Ammon's horn (tissue), 1 donor: ENCODE data around the gene NSD2.
A peak's percentile ranks its signal among the peaks of the same experiment; 100 is the strongest.

Experiments used
- DNase-seq: peaks from one replicate; pipeline ENCODE4 v3.0.0-alpha.2; 2016; ENCODE audit warnings: low spot score

The NSD2 gene

GRCh38 chr4:1945124-1945895, 74.1 kb downstream of the NSD2 start:
- peak; percentile 58 for DNase-seq

GRCh38 chr4:1945912-1946311, 74.7 kb downstream of the NSD2 start:
- no peak for DNase-seq

- DNase-seq: no peak
These were observed 77.0 kb downstream of the NSD2 start for GRCh38 chr4:1948232-1948631.

GRCh38 chr4:1948892-1949436, 77.8 kb downstream of the NSD2 start:
- DNase-seq: no peak

- DNase-seq: no peak
These were observed 79.2 kb downstream of the NSD2 start for GRCh38 chr4:1950369-1950768.

GRCh38 chr4:1952058-1952700, 81.0 kb downstream of the NSD2 start:
- DNase-seq: no peak

- no peak for DNase-seq
These were observed 81.5 kb downstream of the NSD2 start for GRCh38 chr4:1952719-1953118.

- DNase-seq: no peak
These were observed 82.1 kb downstream of the NSD2 start for GRCh38 chr4:1953335-1953734.

- DNase-seq: no peak
These were observed 85.4 kb downstream of the NSD2 start for GRCh38 chr4:1956631-1957030.

- DNase-seq: no peak
These were observed 87.3 kb downstream of the NSD2 start for GRCh38 chr4:1958276-1959103.

- no peak for DNase-seq
These were observed 87.9 kb downstream of the NSD2 start for GRCh38 chr4:1959104-1959384.

GRCh38 chr4:1960170-1960825, 89.1 kb downstream of the NSD2 start:
- DNase-seq: no peak

- no peak for DNase-seq
These were observed 89.8 kb downstream of the NSD2 start for GRCh38 chr4:1961038-1961437.

GRCh38 chr4:1961563-1961962, 90.4 kb downstream of the NSD2 start:
- DNase-seq: no peak

GRCh38 chr4:1962980-1963379, 91.8 kb downstream of the NSD2 start:
- DNase-seq: no peak

- DNase-seq: no peak
These were observed 93.2 kb downstream of the NSD2 start for GRCh38 chr4:1964443-1964842.

GRCh38 chr4:1964971-1965370, 93.8 kb downstream of the NSD2 start:
- DNase-seq: no peak

GRCh38 chr4:1967512-1968149, 96.4 kb downstream of the NSD2 start:
- no peak for DNase-seq

GRCh38 chr4:1968686-1969295, 97.6 kb downstream of the NSD2 start:
- DNase-seq: no peak

GRCh38 chr4:1969928-1970723, 98.9 kb downstream of the NSD2 start:
- DNase-seq: no peak

GRCh38 chr4:1970926-1971325, 99.7 kb downstream of the NSD2 start:
- no peak for DNase-seq
